ENCODE measurements around the gene FBXW4. TPM values are rescaled to one million over a fixed set of nuclear protein-coding genes. Genes with fewer than 3 reads are reported as not detected.
A peak's percentile ranks its signal among the peaks of the same experiment; 100 is the strongest.
"Not testable (repeated sequence)": the region's sequence is repeated elsewhere in the genome, so short reads cannot be mapped to it uniquely, and the experiment has no call there.

Gene FBXW4
- total RNA-seq, 1 donor from 2014 or later = 108 TPM

GRCh38 chr10:101597091-101597900, 97.7 kb downstream of the FBXW4 start:
- intact Hi-C loops (cut with DNase I) = no loop called here
- DNase-seq (ENCODE audit: low spot score) = no peak

GRCh38 chr10:101595591-101596433, 99.2 kb downstream of the FBXW4 start:
- intact Hi-C loops (cut with DNase I) = no loop called here
- no peak for DNase-seq (ENCODE audit: low spot score)

- DNase-seq (ENCODE audit: low spot score); intact Hi-C loops (cut with DNase I): not testable (repeated sequence)
Measured at GRCh38 chr10:101593331-101593730, 101.6 kb downstream of the FBXW4 start.

- intact Hi-C loops (cut with DNase I) = no loop called here
Measured at GRCh38 chr10:101588879-101589278, 106.1 kb downstream of the FBXW4 start.

GRCh38 chr10:101587725-101588653, 107.0 kb downstream of the FBXW4 start, which contains the start of the genes DPCD and POLL:
Gene DPCD, plus strand, starts transcription at chr10:101588321. Its CDS starts 16 bp downstream, at chr10:101588337.
Gene POLL, minus strand, starts transcription at chr10:101588257. Its CDS starts 897 bp downstream, at chr10:101587360.
- intact Hi-C loops (cut with DNase I) = no loop called here

More at GRCh38 chr10:101588879-101589278, 106.1 kb downstream of the FBXW4 start:
- DNase-seq (ENCODE audit: low spot score) = no peak

GRCh38 chr10:101585841-101586240, 109.1 kb downstream of the FBXW4 start:
- DNase-seq (ENCODE audit: low spot score) = no peak
- intact Hi-C loops (cut with DNase I) = no loop called here

More at GRCh38 chr10:101587725-101588653, 107.0 kb downstream of the FBXW4 start, which contains the start of the genes DPCD and POLL:
- DNase-seq (ENCODE audit: low spot score) = peak; percentile 98

GRCh38 chr10:101580486-101581399, 114.2 kb downstream of the FBXW4 start:
- DNase-seq (ENCODE audit: low spot score) = no peak
- intact Hi-C loops (cut with DNase I) = no loop called here

- no peak for DNase-seq (ENCODE audit: low spot score)
Measured at GRCh38 chr10:101579516-101579870, 115.5 kb downstream of the FBXW4 start.

GRCh38 chr10:101578803-101579515, 116.0 kb downstream of the FBXW4 start:
- DNase-seq (ENCODE audit: low spot score) = no peak
- intact Hi-C loops (cut with DNase I) = no loop called here

More at GRCh38 chr10:101579516-101579870, 115.5 kb downstream of the FBXW4 start:
- intact Hi-C loops (cut with DNase I) = no loop called here

- intact Hi-C loops (cut with DNase I) = no loop called here
- no peak for DNase-seq (ENCODE audit: low spot score)
Measured at GRCh38 chr10:101578192-101578591, 116.8 kb downstream of the FBXW4 start.

- intact Hi-C loops (cut with DNase I) = no loop called here
- DNase-seq (ENCODE audit: low spot score) = no peak
Measured at GRCh38 chr10:101577121-101577871, 117.7 kb downstream of the FBXW4 start.

- intact Hi-C loops (cut with DNase I) = no loop called here
- no peak for DNase-seq (ENCODE audit: low spot score)
Measured at GRCh38 chr10:101576211-101576863, 118.6 kb downstream of the FBXW4 start.

- intact Hi-C loops (cut with DNase I) = no loop called here
- DNase-seq (ENCODE audit: low spot score) = no peak
Measured at GRCh38 chr10:101575580-101576210, 119.3 kb downstream of the FBXW4 start.

- no peak for DNase-seq (ENCODE audit: low spot score)
- intact Hi-C loops (cut with DNase I) = no loop called here
Measured at GRCh38 chr10:101575091-101575490, 119.9 kb downstream of the FBXW4 start.

- intact Hi-C loops (cut with DNase I) = loop anchor here (5.0 kb wide), 1 partner anchor 272 kb away; no protein-coding TSS in a partner anchor
- no peak for DNase-seq (ENCODE audit: low spot score)
Measured at GRCh38 chr10:101573885-101574753, 120.9 kb downstream of the FBXW4 start.
